MG63 (cell line): ENCODE results near the gene NDUFAF8. TPM values are rescaled to one million over a fixed set of nuclear protein-coding genes. Genes with fewer than 3 reads are reported as not detected.
A peak's percentile ranks its signal among the peaks of the same experiment; 100 is the strongest.

Experiments used
- DNase-seq: peaks from one replicate; pipeline ENCODE4 v3.0.0-alpha.2; 2020
- H3K27me3 ChIP-seq: fragments of 250-450 bp; sonication (Bioruptor Pico); 2 replicates; pipeline ENCODE4 v1.5.1; 2020; ENCODE audit warnings: mild to moderate bottlenecking, moderate library complexity
- H3K36me3 ChIP-seq: fragments of 250-450 bp; sonication (Bioruptor Pico); 2 replicates; pipeline ENCODE4 v1.5.1; 2020; ENCODE audit warnings: mild to moderate bottlenecking, moderate library complexity
- H3K4me3 ChIP-seq: fragments of 250-450 bp; sonication (Bioruptor Pico); 2 replicates; pipeline ENCODE4 v1.5.1; 2020; ENCODE audit warnings: mild to moderate bottlenecking, moderate library complexity
- H3K9me3 ChIP-seq: fragments of 250-450 bp; sonication (Bioruptor Pico); 2 replicates; pipeline ENCODE4 v1.5.1; 2020; ENCODE audit warnings: mild to moderate bottlenecking, moderate library complexity
- total RNA-seq: library from RNA; depleted of rRNA; stranded (reverse); fragments of >200 nt; shearing (Covaris generic); gene quantifications from 2 replicates; pipeline ENCODE4 v1.2.3, GENCODE V29; 2014; ENCODE audit warnings: low replicate concordance; rRNA removed

The NDUFAF8 gene
- 63.1 and 163 TPM in 2 replicates for total RNA-seq

- Histone ChIP-seq H3K9me3 (no peaks in the 10 kb centered on the region), H3K27me3 (no peaks in the 10 kb centered on the region), H3K4me3 (peak within 1 kb of the TSS; percentile 88), H3K36me3 (peaks cover 35% of the 10 kb centered on the region)
- DNase-seq: peak; percentile 99
These were observed at the start of gene NDUFAF8, which contains the start of gene TEPSIN for GRCh38 chr17:81238815-81239713. TSS of gene NDUFAF8 (plus strand) at chr17:81239318. CDS start at chr17:81239364, 46 bp downstream. TSS of gene TEPSIN (minus strand) at chr17:81239055. CDS start at chr17:81239033, 22 bp downstream.

GRCh38 chr17:81189670-81190530, 49.2 kb upstream of the NDUFAF8 start:
- Histone ChIP-seq H3K4me3 (no peak overlapping the region), H3K9me3 (no peaks in the 10 kb centered on the region), H3K36me3 (no peaks in the 10 kb centered on the region; the same call in 1 of the 2 replicates), H3K27me3 (no peaks in the 10 kb centered on the region)
- peak; percentile 28 for DNase-seq

GRCh38 chr17:81190591-81190990, 48.5 kb upstream of the NDUFAF8 start:
- H3K9me3 ChIP-seq: no peaks in the 10 kb centered on the region
- no peak for DNase-seq
- no peak overlapping the region for H3K4me3 ChIP-seq
- H3K36me3 ChIP-seq: no peaks in the 10 kb centered on the region; the same call in 1 of the 2 replicates
- no peaks in the 10 kb centered on the region for H3K27me3 ChIP-seq

GRCh38 chr17:81191116-81191515, 48.0 kb upstream of the NDUFAF8 start:
- H3K9me3 ChIP-seq: no peaks in the 10 kb centered on the region
- no peaks in the 10 kb centered on the region; the same call in 1 of the 2 replicates for H3K36me3 ChIP-seq
- H3K27me3 ChIP-seq: no peaks in the 10 kb centered on the region

GRCh38 chr17:81191646-81192045, 47.5 kb upstream of the NDUFAF8 start:
- no peak for DNase-seq
- Histone ChIP-seq H3K4me3 (no peak overlapping the region), H3K27me3 (no peaks in the 10 kb centered on the region), H3K36me3 (no peaks in the 10 kb centered on the region; the same call in 1 of the 2 replicates), H3K9me3 (no peaks in the 10 kb centered on the region)

More at GRCh38 chr17:81191116-81191515, 48.0 kb upstream of the NDUFAF8 start:
- no peak for DNase-seq
- no peak overlapping the region for H3K4me3 ChIP-seq

GRCh38 chr17:81192386-81193050, 46.6 kb upstream of the NDUFAF8 start:
- Histone ChIP-seq H3K36me3 (no peaks in the 10 kb centered on the region; the same call in 1 of the 2 replicates), H3K4me3 (no peak overlapping the region), H3K9me3 (no peaks in the 10 kb centered on the region), H3K27me3 (no peaks in the 10 kb centered on the region)
- DNase-seq: no peak

GRCh38 chr17:81193051-81193410, 46.1 kb upstream of the NDUFAF8 start:
- no peak overlapping the region for H3K4me3 ChIP-seq

GRCh38 chr17:81193470-81194224, 45.5 kb upstream of the NDUFAF8 start:
- no peak overlapping the region for H3K4me3 ChIP-seq
- H3K27me3 ChIP-seq: no peaks in the 10 kb centered on the region
- H3K9me3 ChIP-seq: no peaks in the 10 kb centered on the region
- H3K36me3 ChIP-seq: no peaks in the 10 kb centered on the region; the same call in 1 of the 2 replicates
- DNase-seq: no peak

More at GRCh38 chr17:81193051-81193410, 46.1 kb upstream of the NDUFAF8 start:
- Histone ChIP-seq H3K9me3 (no peaks in the 10 kb centered on the region), H3K36me3 (no peaks in the 10 kb centered on the region; the same call in 1 of the 2 replicates), H3K27me3 (no peaks in the 10 kb centered on the region)
- no peak for DNase-seq

- H3K9me3 ChIP-seq: no peaks in the 10 kb centered on the region
- H3K27me3 ChIP-seq: no peaks in the 10 kb centered on the region
- no peak for DNase-seq
- no peaks in the 10 kb centered on the region; the same call in 1 of the 2 replicates for H3K36me3 ChIP-seq
- H3K4me3 ChIP-seq: no peak overlapping the region
These were observed 44.8 kb upstream of the NDUFAF8 start for GRCh38 chr17:81194225-81194760.

- no peak for DNase-seq
- Histone ChIP-seq H3K4me3 (no peak overlapping the region), H3K9me3 (no peaks in the 10 kb centered on the region)
These were observed 43.9 kb upstream of the NDUFAF8 start for GRCh38 chr17:81194941-81195901.

GRCh38 chr17:81195941-81196495, 43.1 kb upstream of the NDUFAF8 start:
- Histone ChIP-seq H3K36me3 (peaks cover 2% of the 10 kb centered on the region; the same call in 1 of the 2 replicates), H3K9me3 (no peaks in the 10 kb centered on the region), H3K4me3 (no peak overlapping the region), H3K27me3 (no peaks in the 10 kb centered on the region)
- no peak for DNase-seq

More at GRCh38 chr17:81194941-81195901, 43.9 kb upstream of the NDUFAF8 start:
- Histone ChIP-seq H3K36me3 (no peaks in the 10 kb centered on the region; the same call in 1 of the 2 replicates), H3K27me3 (no peaks in the 10 kb centered on the region)

GRCh38 chr17:81196505-81197408, 42.4 kb upstream of the NDUFAF8 start:
- H3K36me3 ChIP-seq: peaks cover 2% of the 10 kb centered on the region

GRCh38 chr17:81197409-81197795, 41.7 kb upstream of the NDUFAF8 start:
- DNase-seq: no peak
- Histone ChIP-seq H3K36me3 (peaks cover 2% of the 10 kb centered on the region), H3K27me3 (no peaks in the 10 kb centered on the region), H3K4me3 (no peak overlapping the region), H3K9me3 (no peaks in the 10 kb centered on the region)

More at GRCh38 chr17:81196505-81197408, 42.4 kb upstream of the NDUFAF8 start:
- no peaks in the 10 kb centered on the region for H3K9me3 ChIP-seq
- H3K27me3 ChIP-seq: no peaks in the 10 kb centered on the region
- H3K4me3 ChIP-seq: no peak overlapping the region
- no peak for DNase-seq
